Stimulated activated CD8-positive, alpha-beta memory T cell treated with anti-CD3 and anti-CD28 coated beads, Interleukin-15, amount 100 ng/mL, for 48 hours (primary cell): ENCODE data around the gene ZNF512.
A peak's percentile ranks its signal among the peaks of the same experiment; 100 is the strongest.

Experiments used
- DNase-seq, 2 donors: peaks; one replicate each; pipeline ENCODE4 v3.0.0-alpha.2; 2020; ENCODE audit warnings: low read depth in 2 of 2

ZNF512 gene

DNA sequence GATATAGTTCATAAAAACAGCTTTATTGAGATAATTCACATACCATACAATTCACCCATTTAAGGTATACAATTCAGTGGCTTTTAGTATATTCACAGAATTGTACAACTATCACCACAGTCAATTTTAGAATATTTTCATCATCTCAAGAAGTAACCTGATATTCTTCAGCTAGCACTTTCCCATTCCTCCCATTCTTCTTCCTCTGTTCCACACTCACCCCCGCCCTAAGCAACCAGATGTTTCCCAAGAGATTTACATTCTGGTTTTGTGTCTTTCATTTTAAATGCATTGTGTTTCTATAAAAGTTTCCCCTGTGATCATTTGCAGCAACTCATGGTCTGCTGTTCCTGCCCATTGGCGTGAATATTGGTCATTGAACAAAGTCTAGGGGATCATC is 51.4 kb downstream of the ZNF512 start:
- DNase-seq: no peak

DNA sequence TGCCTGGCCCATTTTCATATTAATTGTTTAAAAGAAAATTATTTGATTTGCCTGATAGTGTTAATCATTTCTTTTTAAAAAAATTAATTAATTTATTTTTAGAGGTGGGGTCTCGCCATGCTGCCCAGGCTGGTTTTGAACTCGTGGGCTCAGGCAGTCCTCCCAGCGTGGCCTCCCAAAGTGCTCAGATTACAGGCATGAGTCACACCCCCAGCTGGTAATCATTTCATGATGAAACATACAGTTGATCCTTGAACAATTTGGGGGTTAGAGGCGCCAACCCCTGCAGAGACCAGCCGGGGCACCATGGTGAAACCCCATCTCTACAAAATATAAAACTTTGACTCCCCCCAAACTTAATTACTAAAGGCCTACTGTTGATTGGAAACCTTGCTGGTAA is 53.9 kb downstream of the ZNF512 start:
- no peak for DNase-seq

DNA sequence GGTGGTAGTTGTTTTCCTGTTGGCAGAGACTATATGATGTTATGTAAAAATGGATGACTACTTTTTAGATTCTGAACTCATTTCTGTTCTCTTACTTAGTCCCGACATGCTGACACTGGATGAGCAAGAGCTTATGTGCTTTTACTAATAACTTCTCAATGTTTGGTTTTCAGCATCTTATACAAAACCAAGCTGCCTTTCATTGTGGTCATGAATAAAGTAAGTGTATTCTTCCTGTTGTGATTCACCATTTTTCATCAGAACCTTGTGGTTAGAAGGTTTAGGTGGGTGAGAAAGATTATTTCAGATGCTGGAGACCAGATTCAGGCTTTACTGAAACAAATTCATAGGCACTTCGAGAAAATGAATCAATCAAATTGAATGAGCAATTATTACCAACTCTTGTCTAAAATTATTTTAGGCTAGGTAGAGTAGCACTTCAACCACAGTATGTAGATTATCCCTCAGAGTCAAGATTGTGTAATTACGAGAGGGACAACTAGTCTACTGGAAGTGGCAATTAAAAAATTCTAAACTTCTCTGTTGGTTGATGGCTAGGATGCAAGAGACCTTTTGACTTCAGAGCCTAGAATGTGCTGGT is 55.3 kb downstream of the ZNF512 start:
- DNase-seq: no peak

DNA sequence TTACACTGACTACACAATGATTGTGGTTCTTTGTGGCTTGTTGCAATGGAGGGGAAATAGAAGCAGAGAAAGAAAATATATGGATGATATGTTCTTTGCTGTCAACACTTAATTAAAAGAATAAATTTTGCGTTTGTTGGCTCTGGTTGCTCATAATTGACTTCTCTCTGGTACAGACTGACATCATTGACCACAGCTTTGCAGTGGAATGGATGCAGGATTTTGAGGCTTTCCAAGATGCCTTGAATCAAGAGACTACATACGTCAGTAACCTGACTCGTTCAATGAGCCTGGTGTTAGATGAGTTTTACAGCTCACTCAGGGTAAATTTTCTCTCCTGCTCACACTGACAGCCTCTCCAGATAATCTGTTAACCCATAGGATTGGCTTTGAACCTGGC is 55.9 kb downstream of the ZNF512 start:
- no peak for DNase-seq

DNA sequence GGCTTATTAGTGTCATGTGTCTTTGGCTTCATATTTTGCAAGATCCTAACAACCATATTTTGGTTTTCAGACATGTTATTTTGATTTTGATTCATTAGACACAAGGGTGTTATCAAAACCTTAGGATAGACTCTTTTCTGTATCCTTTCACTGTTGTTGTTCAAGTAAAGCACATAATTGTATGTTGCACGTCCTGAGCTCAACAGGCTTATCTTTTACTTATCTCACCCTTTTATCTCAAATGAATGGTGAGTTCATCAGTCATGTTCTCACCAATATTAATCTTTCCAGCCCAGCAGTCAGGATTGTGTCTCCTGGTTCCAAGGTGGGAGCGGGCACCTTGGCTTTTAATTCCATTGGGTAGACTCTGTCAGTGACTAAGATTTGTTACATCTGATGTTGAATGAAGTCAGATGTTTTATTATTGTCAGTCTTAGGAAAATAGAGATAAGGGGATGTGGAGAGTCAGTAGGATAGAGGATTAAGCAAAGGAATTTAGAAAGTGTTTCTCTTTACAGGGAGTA is 57.9 kb downstream of the ZNF512 start:
- DNase-seq: no peak

DNA sequence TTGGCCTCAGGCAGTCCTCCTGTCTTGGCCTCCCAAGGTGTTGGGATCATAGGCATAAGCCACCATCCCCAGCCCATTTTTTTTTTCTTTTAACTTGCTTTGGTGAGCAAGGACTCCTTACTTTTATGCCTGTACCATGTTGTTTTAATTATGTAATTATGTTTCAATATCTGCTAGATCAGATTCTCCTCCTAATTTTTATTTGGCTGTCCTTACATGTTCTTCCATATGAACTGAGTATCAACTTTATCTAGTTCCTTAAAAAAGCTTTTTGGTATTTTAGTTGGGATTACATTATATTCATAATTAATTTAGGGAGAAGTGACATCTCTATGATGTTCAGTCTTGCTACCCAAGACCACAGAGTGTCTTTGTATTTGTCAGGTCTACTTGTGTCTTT is 62.4 kb downstream of the ZNF512 start:
- no peak for DNase-seq

DNA sequence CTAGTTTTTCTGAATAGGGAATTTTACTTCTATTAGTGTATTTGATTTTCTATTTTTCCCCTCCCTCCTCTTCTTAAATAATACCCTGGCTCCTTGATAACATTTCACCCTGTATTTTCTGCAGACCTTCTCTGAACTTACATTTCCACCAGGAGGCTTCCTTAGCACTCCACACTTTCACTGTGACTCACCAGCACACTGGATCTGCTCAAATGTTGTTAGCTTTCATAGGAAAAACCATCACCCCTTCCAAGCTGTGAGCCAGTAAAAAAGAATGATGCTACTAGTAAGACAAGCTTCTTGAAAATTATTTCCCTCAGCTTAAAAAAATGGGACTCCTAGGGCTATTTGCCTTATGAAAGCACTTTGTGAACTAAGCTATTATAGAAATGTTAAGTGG is 64.4 kb downstream of the ZNF512 start:
- no peak for DNase-seq

DNA sequence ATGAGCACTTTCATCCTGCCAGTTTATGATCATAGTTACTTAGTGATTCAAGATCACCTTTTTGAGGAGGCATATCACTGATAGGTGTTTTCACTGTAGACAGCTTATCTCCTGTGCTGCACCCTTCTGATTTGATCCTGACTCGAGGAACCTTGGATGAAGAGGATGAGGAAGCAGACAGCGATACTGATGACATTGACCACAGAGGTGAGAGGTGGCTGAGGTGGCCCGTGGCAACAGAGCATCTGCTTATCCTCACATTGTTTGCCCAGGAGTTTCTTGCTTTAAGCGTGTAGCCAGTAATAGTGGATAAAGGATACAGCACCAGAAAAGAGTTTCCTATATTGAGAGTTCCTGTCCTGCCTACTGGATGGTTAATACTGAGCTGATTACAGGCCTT is 64.9 kb downstream of the ZNF512 start:
- DNase-seq: no peak

DNA sequence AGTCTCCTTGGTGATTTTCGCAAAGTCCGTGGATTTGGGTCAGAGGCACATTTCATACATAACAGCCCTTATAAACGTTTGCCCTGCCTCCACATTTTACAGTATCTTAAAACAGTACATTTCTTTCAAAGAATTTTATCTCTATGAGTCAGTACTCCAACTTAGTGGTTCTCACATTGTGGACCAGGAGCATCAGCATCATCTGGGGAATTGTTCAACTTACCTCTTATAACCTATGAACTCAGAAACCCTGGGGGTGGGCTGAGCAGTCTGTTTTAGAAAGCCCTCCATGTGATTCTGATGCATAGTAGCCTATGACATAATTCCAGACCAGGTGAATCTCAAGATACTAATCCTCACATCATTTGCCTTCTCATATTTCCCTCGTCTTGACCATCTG is 68.2 kb downstream of the ZNF512 start:
- DNase-seq: no peak

DNA sequence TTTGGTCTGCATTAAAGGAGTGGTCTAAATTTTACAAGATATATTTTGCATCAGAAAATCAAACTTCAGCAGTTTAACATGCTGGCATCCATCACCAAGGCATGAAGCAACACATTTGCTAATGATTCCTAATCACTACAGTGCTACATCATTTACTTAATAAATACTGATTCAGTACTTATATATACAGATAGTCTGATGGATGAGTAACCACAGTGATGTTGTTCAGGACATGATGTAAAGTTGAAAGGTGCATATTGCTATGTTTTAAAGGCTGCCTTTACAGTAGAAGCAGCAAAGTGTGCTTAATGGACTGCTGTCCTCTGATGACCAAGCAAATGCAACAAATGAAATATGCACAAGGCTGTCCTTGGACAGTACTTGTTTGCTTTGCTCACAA is 69.5 kb downstream of the ZNF512 start:
- DNase-seq: no peak

DNA sequence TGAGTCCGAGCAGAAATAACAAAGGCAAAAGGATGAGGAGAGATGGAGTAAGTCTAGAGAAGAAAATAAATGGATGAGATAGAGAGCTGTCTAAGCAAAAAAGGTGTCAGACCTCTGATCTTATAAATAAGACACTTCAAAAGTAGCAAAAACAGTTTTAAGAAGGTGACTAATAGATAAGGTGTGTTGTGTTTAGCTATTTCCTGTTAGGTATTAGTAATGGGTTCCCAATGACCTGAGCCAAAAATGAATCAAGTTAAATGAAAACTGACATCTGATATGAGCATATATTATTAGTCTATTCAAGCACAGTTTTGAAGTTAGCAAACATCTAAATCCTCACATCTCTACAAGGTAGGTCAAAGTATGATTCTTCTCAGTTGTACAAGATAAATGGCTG is 69.9 kb downstream of the ZNF512 start:
- no peak for DNase-seq

DNA sequence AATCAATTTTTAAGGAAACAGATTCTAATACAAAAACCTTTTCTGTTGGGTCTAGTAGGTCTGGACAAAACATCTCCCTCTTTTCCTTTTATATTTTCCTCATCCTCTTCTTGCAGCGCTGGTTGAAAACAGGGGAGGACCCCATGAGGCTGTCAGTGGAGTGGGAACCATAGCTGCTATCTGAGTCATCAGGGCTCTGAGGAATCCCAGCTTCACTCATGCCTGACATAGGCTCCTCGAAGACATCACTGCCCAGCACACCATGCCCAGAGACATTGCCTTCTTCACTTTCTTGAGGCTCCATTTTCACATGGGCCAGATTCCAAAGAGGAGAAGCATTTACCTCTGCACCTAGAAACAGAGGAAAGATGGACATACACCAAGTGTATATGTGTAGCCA is 70.6 kb downstream of the ZNF512 start:
- no peak for DNase-seq

DNA sequence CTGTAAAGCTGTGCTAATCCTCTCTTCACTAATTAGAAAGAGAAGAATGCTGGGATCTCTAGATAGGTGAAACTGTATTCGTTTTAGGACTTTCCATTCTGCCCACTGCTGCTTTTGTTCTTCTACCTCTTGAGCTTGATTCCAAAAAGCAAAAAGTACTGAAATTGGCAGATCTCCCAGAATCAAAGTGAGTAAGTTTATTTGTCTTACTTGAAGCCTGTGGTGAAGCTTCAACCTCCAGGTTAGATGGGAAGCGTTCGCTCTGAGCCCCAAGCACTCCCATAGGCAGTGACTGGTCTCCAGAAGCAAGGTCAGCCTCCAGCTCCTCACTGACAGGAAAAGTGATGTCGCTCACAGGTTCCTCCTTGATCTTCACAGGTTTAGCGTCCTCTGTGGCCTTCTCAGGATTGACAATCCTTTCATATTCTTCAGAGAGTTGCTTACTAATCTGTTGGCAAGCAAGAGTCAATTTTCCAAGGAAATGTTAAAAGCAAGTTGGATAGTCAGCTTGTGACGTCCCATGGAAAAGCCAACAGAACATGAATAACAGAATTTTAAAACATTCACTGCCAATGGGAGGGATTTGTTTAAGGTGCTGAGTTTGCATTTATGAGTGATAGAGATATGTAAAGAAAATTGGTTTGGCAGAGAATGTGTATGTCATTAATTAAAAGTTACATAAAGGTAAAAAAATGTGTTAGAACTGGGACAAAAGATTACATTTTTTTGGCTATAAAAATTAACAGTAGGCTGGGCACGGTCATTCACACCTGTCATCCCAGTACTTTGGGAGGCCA is 72.5 kb downstream of the ZNF512 start:
- no peak for DNase-seq

DNA sequence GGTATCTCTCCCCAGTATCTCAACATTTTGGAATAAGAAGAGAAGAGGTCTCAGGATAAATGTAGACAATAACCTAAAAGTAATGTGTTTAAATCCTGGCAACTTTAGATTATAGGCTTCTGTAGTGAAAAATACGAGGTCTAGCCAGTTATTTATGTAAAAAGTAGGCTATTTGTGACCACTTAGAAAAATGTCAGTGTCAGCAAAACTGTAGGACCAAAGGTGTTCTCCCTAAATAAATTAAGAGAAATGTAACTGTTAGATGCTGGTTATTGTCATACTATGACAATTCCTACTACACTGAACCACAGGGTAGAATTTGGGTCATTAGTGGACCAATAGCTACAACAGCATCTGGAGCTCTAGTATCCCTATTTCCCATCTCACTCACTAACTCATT is 78.5 kb downstream of the ZNF512 start:
- DNase-seq: no peak

DNA sequence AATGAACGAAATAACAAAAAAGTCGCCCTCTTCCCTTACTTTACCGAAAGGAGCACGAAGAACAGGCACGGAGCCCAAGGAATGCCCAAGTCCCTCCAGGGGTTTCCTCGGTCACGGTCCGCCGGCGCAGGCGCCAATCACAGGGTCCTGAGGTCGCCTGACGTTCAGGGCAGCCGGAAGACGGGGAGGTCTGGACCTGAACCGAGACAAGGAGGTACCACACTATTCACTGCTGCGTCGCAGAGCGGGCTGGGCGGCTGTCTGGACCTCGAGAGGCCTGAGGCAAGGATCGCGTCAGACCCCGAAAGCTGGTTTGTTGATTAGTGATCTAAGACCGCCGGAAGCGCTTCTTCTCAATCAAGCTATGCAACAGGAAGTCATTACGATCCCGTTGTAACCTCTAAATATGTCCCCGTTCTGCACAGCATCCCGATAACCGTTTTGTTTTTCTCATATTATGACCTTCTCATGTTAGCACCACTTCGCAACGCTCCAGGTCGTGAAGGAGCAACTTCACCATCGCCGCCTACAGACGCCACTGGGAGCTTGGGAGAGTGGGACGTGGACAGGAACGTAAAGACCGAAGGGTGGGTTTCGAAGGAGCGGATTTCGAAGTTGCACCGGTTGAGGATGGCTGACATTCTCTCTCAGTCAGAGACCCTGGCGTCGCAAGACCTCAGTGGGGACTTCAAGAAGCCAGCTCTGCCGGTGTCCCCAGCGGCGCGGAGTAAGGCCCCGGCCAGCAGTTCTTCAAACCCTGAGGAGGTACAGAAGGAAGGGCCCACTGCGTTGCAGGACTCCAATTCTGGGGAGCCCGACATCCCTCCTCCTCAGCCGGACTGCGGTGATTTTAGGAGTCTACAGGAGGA is 80.7 kb downstream of the ZNF512 start, which contains the start of the genes SLC4A1AP and SUPT7L:
TSS of gene SLC4A1AP (plus strand) at position 605 of the 869 bp plus-strand sequence. CDS start at position 631, 26 bp downstream.
TSS of gene SUPT7L (minus strand) at position 330 of the 869 bp plus-strand sequence. CDS start 1,422 bp downstream, outside the sequence.
- DNase-seq: peak; percentile 38 to 56

DNA sequence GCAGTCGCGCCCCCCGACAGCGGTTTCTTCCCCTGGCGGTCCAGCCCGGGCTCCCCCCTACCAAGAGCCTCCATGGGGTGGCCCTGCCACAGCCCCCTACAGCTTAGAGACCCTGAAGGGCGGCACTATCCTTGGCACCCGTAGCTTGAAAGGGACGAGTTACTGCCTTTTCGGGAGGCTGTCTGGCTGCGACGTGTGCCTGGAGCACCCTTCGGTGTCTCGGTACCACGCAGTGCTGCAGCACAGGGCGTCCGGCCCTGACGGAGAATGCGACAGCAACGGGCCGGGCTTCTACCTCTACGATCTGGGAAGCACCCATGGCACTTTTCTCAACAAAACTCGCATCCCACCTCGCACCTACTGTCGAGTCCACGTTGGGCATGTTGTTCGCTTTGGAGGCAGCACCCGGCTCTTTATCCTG is 81.3 kb downstream of the ZNF512 start:
- no peak for DNase-seq

DNA sequence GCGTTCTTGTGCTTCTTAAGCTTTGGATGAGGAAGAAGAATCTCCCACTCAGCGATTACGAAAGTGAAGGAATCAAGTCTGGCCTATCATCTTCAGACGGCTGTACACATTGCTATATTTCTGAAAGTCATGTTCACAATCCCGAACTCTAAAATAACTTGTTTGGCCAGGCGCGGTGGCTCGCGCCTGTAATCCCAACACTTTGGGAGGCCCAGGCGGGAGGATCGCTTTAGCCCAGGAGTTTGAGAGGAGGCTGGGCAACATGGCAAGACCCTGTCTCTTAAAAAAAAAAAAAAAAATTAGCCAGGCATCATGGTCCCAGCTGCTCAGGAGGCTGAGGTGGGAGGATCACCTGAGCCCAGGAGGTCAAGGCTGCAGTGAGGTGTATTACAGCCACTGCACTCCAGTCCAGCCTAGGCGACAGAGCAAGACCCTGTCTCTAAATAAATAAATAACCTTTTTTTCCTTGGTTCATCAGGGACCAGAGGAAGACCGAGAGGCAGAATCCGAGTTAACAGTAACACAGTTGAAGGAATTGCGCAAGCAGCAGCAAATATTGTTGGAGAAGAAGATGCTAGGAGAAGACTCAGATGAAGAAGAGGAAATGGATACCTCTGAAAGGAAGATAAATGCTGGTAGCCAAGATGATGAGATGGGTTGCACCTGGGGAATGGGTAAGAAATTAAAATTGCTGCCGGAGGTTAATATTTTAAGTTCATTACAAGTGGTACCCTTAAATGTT is 82.0 kb downstream of the ZNF512 start:
- DNase-seq: no peak

DNA sequence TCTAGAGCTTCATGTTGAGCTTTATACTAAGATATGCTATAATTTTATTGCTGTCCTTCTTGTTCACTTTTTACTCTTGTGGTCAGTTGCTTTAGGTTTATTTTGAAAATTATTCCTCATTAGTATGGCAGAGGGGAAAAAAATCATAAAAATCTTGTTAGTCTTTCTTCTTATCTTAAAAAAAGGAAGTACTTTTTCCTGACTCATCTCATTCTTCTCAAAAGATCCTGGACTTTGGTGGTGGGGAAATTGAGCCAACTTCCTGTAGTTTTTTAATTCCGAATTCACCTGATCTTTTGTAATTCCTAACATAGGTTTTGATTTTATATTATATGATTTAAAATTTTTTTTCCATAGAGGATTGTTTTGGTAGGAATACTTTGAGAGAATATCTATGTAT is 84.6 kb downstream of the ZNF512 start:
- no peak for DNase-seq

DNA sequence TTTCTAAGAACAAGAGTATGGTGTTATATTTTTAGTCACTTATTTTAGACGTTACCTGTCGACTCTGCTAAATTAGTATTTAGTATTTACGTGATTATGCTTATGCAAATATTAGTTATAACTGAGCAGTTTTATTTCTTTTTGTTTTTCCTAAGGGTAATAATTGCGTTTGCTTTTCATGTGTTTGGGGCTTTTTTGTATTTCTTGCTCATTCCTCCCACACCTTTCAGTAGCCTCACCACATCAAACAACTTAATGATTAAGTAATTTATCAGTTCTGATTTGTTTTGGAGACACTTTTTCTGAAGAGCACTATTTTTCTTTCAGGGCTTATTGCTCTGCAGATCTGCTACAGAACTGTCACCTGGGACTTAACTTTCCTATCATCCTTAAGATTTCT is 88.4 kb downstream of the ZNF512 start:
- DNase-seq: no peak
